Activated CD4-positive, alpha-beta memory T cell treated with anti-CD3 and anti-CD28 coated beads, Interleukin-2, amount 10 ng/mL, durations not matched to agents 7 days and 5 days (primary cell): ENCODE results near the gene ETV4. TPM values are rescaled to one million over a fixed set of nuclear protein-coding genes. Genes with fewer than 3 reads are reported as not detected.

Experiments used
- CTCF ChIA-PET: fragments of 350-600 bp; sonication (Branson Sonifier 250); formaldehyde crosslinking; loops from one replicate; lab custom pipeline; 2021; ENCODE audit warnings: antibody characterized with exemption, inconsistent platforms; lab: Charles Lee
- POLR2A ChIA-PET: fragments of 350-600 bp; sonication (Branson Sonifier 250); formaldehyde crosslinking; loops from one replicate; lab custom pipeline; 2021; ENCODE audit warnings: antibody characterized with exemption; lab: Charles Lee
- DNase-seq: peaks from one replicate; pipeline ENCODE4 v3.0.0-alpha.2; 2020
- H3K27ac Mint-ChIP-seq: one replicate; pipeline ENCODE4 v1.8.0; 2021; ENCODE audit warnings: mild to moderate bottlenecking, mixed read lengths
- H3K27me3 Mint-ChIP-seq: one replicate; pipeline ENCODE4 v1.8.0; 2021; ENCODE audit warnings: mixed read lengths
- H3K36me3 Mint-ChIP-seq: one replicate; pipeline ENCODE4 v1.8.0; 2021; ENCODE audit warnings: low read depth, mixed read lengths
- H3K4me1 Mint-ChIP-seq: one replicate; pipeline ENCODE4 v1.8.0; 2021; ENCODE audit warnings: mixed read lengths
- H3K4me3 Mint-ChIP-seq: one replicate; pipeline ENCODE4 v1.8.0; 2021; ENCODE audit warnings: mild to moderate bottlenecking, mixed read lengths
- H3K9me3 Mint-ChIP-seq: one replicate; pipeline ENCODE4 v1.8.0; 2021; ENCODE audit warnings: mixed read lengths
- total RNA-seq, 2 experiments: library from RNA; stranded (reverse); gene quantifications; one replicate each; pipeline ENCODE4 v1.2.3, GENCODE V29; 2021

Gene ETV4
- total RNA-seq, 2 experiments from 2014 or later = 3.6 to 4.0 TPM

DNA sequence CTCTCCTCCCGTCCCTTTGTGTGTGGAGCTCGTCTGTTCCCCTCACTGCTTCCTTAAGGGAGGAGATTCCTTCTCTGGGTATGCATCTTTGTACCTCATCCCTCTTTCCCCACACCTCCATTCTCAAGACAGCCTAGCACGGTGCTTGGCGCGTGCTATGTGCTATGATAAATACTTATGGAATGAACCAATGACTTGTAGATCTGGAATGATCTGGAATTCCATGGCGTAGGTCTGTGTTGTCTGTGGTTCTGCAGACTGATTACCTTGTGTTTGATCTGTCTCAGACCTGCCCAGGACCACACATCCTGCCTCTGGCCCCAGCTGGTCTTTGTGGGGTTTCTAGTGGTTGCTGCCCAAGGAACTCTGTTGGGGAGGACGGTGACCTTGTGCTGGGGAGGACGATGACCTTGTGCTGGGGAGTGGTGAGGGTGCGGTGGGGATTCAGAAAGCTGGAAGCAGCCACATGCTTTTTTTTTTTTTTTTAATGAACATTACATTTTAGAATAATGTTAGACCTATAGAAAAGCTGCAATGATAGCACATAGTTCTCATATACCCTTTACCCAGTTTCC, 33.5 kb upstream of the ETV4 start:
- Mint-ChIP-seq H3K27ac (no peak overlapping the region), H3K4me1 (peaks cover 22% of the 10 kb centered on the region), H3K27me3 (peaks cover 15% of the 10 kb centered on the region), H3K4me3 (no peak overlapping the region), H3K9me3 (no peaks in the 10 kb centered on the region), H3K36me3 (no peaks in the 10 kb centered on the region)
- no peak for DNase-seq
- ChIA-PET CTCF (interaction anchor here (0.7 to 5.8 kb wide), 4 partner anchors 104 to 361 kb away, joined by 3 to 35 read pairs (median 16); no protein-coding TSS in a partner anchor), POLR2A (no interaction called here)

DNA sequence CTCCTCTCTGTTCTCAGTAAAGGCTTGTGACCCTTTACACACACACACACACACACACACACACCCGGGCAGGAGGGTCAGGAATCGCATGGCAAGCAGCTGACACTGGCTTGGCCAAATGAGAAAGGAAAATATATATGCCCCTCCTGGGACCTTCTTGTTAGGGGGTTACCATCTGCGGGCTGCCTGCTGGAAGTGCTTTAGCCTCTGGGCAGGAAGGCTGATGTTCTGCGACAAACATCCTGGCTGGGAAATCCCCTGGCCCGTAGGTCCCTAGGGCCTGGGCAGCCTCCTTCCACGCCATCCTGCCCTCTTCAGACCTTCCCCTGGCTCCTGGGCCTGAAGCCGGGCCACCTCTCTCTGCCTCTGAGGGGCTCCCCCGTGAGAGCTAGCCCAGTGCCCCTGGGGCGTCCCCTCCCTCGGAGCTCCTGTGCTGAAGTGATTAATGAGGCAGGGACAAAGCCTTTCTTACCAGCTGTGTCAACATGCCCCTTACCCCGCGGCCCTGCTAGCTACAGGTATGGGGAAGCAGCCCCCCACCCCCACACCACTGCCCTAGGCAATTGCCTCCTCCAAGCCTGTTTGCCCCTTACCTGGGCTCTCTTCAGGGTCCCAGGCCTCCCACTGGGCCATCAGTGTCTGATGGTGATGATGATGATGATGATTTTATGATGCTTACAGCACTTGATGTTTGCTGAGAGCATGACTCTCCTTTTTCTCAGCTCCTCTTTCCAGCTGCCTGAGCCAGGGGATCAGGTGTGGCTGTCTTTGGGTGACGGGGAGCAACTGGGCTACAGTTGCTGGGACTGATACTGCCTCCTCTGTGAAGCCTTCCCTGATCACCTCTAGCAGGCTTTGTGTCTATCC, 32.8 kb upstream of the ETV4 start:
- DNase-seq = peak; percentile 38
- H3K36me3 Mint-ChIP-seq = no peaks in the 10 kb centered on the region
- H3K9me3 Mint-ChIP-seq = no peaks in the 10 kb centered on the region
- H3K4me1 Mint-ChIP-seq = peaks cover 22% of the 10 kb centered on the region
- no peak overlapping the region for H3K27ac Mint-ChIP-seq
- H3K27me3 Mint-ChIP-seq = peaks cover 13% of the 10 kb centered on the region
- no peak overlapping the region for H3K4me3 Mint-ChIP-seq
- POLR2A ChIA-PET = no interaction called here
- CTCF ChIA-PET = interaction anchor here (0.7 to 5.8 kb wide), 4 partner anchors 105 to 360 kb away, joined by 3 to 35 read pairs (median 16); no protein-coding TSS in a partner anchor

DNA sequence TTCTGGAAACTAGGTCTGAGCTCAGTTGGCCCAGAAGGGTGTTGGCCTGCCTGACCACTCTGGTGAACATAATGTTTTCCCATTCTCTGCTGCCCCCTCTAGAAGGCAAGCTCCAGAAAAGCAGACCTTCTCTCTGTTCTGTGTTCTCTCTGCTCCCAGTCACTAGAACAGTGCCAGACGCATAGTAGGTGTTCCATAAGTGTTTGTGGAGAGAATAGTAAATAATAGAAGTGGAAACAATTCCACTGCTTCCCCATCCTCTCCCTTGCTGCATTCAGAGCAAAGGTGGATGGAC, 32.2 kb upstream of the ETV4 start:
- no peak for DNase-seq
- H3K4me1 Mint-ChIP-seq = peaks cover 22% of the 10 kb centered on the region
- POLR2A ChIA-PET = no interaction called here
- H3K4me3 Mint-ChIP-seq = no peak overlapping the region
- no peaks in the 10 kb centered on the region for H3K36me3 Mint-ChIP-seq
- H3K9me3 Mint-ChIP-seq = no peaks in the 10 kb centered on the region
- no peak overlapping the region for H3K27ac Mint-ChIP-seq
- CTCF ChIA-PET = interaction anchor here (2.8 to 5.8 kb wide), 3 partner anchors 8 to 188 kb away, joined by 16 to 35 read pairs (median 30); no protein-coding TSS in a partner anchor
- peaks cover 8% of the 10 kb centered on the region for H3K27me3 Mint-ChIP-seq

DNA sequence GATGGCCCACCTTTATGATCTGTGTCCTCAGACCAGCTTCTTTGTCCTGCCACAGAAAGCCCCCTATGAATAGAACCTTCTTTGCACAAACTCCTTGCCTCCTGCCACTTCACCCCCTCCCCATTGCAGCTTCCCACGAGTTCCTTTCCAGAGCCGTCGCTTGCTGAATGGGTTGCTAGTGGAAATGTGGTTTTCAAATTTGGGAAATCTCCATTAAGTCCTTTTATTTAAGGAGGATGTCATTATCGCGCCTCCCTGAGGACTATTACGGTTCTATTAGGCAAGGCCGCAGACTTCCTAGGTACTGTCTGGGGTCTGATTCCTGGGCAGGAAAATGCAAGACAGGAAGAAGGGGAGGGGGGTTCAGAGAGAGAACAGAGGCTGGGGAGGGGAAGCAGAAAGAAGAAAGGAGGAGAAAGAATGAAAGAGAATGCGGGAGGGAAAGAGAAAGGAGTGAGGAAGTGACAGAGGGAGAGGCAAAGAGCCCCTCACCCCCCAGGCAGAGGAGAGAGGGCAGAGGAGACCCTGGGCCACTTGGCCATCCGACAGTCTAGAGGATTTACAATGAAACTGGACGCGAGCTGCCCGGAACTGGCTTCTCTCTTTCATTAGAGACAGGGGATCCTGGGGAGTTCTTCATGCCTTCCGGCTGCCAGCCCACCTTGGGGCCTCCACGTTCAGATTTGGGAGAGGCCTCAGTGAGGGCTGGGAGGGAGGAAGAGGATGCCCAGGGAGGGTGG, 31.7 kb upstream of the ETV4 start:
- ChIA-PET CTCF (interaction anchor here (0.7 to 5.8 kb wide), 16 partner anchors 9 to 189 kb away, joined by 3 to 35 read pairs (median 5); no protein-coding TSS in a partner anchor), POLR2A (no interaction called here)
- no peaks in the 10 kb centered on the region for H3K36me3 Mint-ChIP-seq

DNA sequence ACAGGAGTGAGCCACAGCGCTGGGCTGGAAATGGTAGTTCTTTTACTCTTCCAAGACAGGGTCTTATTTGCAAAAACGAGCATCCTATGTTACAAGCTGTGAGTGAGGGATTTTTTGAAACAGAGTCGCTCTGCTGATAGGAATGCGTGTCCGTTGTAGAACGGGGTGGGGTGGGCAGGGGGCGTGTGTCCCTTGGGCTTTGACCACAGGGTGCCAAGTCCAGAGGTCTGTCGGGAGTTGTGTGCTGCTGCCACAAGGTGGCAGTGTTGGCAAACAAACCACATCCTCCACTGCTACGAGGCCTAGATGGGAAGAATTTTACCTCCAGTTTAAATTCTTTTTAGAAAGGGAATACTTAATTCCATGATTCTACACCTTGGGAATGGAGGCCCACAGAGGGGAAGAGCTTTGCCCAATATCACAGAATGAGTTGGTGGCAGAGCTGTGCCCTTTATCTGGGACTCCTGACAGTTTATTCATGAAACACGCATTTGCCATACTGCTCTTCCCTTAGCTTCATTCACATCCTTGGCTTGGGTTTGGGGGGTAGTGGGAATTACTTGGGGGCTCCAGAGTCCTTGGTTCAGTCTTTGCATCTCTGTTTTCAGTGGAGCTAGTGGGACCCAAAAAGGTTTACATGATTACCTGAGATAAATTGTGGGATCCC, 30.6 kb upstream of the ETV4 start:
- H3K4me1 Mint-ChIP-seq = peaks cover 22% of the 10 kb centered on the region
- H3K27ac Mint-ChIP-seq = no peak overlapping the region
- H3K36me3 Mint-ChIP-seq = no peaks in the 10 kb centered on the region
- peak; percentile 69 for DNase-seq
- no peak overlapping the region for H3K4me3 Mint-ChIP-seq
- ChIA-PET POLR2A (interaction anchor here (0.8 to 1.9 kb wide), 6 partner anchors 16 to 216 kb away, joined by 3 to 6 read pairs (median 5); no protein-coding TSS in a partner anchor), CTCF (interaction anchor here (0.6 to 5.8 kb wide), 26 partner anchors 10 to 190 kb away, joined by 3 to 35 read pairs (median 4); no protein-coding TSS in a partner anchor)
- H3K27me3 Mint-ChIP-seq = peaks cover 6% of the 10 kb centered on the region
- no peaks in the 10 kb centered on the region for H3K9me3 Mint-ChIP-seq

More for the DNA sequence above, 31.7 kb upstream of the ETV4 start:
- Mint-ChIP-seq H3K4me1 (peaks cover 22% of the 10 kb centered on the region), H3K27ac (no peak overlapping the region), H3K27me3 (peaks cover 6% of the 10 kb centered on the region), H3K4me3 (no peak overlapping the region), H3K9me3 (no peaks in the 10 kb centered on the region)
- DNase-seq = no peak

DNA sequence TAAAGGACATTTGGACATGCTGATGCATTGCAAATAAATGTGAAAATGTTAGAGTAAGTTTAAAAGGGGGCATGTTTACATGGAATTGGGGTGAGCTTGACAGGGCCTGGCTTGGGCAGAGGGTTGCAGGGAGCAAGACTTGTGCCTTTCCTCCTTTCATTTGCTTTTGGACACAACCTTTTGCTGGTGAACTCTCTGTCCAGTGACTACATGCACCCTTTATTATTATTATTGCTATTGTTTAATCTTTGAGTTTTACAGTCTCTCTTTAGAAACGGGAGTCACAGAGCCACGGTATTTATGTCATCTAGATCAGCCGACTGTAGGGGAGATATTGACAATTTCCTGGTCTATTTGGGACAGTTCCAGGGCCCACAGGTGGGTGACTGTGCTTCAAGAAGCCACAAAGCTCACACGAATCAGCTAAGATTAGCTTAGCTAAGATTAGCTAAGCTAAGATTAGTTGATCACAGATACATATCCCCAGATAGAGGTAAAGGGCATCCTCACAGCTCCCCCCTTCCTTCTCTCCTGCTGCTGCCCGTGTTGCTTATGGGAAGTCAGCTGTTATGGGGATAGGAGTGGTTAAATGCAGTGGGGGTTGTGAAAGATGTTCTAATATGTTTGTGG, 28.9 kb upstream of the ETV4 start:
- Mint-ChIP-seq H3K9me3 (no peaks in the 10 kb centered on the region), H3K27ac (no peak overlapping the region), H3K36me3 (no peaks in the 10 kb centered on the region), H3K4me1 (peaks cover 20% of the 10 kb centered on the region), H3K4me3 (no peak overlapping the region), H3K27me3 (peaks cover 6% of the 10 kb centered on the region)
- CTCF ChIA-PET = interaction anchor here (0.6 to 5.8 kb wide), 10 partner anchors 34 to 191 kb away, joined by 3 to 35 read pairs (median 4); no protein-coding TSS in a partner anchor
- POLR2A ChIA-PET = interaction anchor here (1.6 to 1.9 kb wide), 2 partner anchors 14 to 207 kb away, joined by 5 read pairs; no protein-coding TSS in a partner anchor
- no peak for DNase-seq

DNA sequence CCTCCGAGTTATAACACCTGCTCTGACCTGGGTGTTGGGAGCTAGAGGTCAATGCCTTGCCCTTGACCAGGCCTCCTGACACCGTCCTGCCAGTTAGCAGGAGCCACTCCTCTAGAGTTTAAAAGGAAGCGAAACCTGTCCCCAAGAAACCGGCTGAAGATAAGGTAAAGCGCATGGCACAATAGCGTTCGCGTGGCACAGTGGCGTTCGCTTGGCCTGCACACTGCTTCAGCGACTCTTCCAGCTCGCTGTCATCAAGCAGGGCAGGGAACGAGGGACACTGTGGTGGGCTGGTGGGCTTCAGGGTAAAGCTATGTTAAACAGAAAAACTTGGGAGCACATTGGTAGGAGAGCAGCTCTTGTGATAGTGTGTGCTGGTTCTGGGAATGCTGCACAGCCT, 28.2 kb upstream of the ETV4 start:
- Mint-ChIP-seq H3K4me3 (no peak overlapping the region), H3K27me3 (peaks cover 6% of the 10 kb centered on the region), H3K27ac (no peak overlapping the region), H3K4me1 (peaks cover 15% of the 10 kb centered on the region), H3K9me3 (no peaks in the 10 kb centered on the region), H3K36me3 (no peaks in the 10 kb centered on the region)
- no peak for DNase-seq
- POLR2A ChIA-PET = no interaction called here
- CTCF ChIA-PET = interaction anchor here (1.0 to 5.8 kb wide), 6 partner anchors 60 to 192 kb away, joined by 3 to 35 read pairs (median 4); no protein-coding TSS in a partner anchor

DNA sequence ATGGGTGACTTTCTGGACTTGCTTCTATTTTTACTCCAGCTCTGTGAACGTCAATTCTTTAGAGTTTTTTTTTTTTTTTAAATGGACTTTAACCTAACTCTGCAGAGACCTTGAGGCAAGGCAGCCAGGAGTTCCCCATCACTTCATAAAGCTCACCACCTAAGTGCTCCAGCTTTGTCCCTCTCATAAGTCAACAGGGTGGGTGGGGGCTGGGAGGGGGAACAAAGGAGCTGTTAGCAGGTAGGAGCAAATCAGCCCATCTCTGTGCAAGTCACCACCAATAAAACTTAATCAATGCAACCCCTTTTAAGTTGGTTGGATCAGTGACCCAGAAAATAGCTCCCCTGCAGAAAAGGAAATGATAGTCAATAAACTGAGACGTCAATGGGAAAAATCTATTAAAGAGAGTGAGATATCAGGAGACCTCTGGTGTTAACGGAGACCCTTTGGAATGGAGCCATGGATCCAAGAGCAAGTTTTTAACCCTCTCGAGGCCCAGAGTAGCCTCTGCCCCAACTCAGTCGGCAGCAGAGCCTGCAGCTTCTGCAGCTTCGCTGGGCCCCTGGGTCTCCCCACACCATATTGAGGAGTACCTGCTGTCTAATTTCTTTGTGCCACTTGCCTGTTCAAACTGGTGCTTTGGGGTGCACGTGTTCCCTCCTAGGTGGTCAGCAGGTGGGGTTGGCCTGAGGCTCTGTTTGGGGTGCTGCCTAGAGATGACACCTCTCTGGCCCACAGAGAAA, 27.6 kb upstream of the ETV4 start:
- Mint-ChIP-seq H3K4me3 (no peak overlapping the region), H3K27ac (no peak overlapping the region), H3K27me3 (peaks cover 6% of the 10 kb centered on the region), H3K4me1 (peaks cover 10% of the 10 kb centered on the region), H3K36me3 (no peaks in the 10 kb centered on the region), H3K9me3 (no peaks in the 10 kb centered on the region)
- POLR2A ChIA-PET = no interaction called here
- DNase-seq = no peak
- CTCF ChIA-PET = interaction anchor here (0.6 to 5.8 kb wide), 5 partner anchors 52 to 193 kb away, joined by 3 to 35 read pairs (median 4); no protein-coding TSS in a partner anchor

DNA sequence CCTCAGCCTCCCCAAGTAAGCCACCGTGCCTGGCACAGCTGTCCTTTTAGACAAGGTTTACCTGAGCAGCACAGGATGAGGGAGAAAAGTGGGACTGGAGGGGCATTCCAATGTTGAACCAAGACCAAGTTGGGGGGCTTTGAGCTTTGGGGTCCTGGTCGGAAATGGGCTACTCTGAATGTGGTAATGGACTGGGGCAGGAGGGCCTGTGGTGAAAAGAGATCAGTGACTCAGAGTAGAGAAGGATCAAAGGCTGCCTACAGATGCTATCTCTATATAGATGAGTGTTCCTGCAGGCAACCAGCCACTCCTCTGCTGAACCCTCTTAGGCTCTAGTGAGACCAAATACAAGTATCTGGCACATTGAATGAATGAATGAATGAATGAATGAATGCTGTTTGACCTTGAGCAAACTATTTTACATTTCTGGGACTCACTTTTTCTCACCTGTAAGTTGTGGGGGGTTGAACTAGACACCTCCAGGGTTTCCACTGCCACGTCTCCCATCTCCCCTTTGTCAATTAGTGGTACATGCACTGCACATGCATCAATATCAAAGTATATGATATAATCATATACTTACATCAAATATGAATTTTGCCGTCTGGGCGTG, 26.3 kb upstream of the ETV4 start:
- no peak for DNase-seq
- Mint-ChIP-seq H3K4me1 (peaks cover 2% of the 10 kb centered on the region), H3K27me3 (peaks cover 6% of the 10 kb centered on the region), H3K4me3 (no peak overlapping the region), H3K36me3 (no peaks in the 10 kb centered on the region), H3K9me3 (no peaks in the 10 kb centered on the region), H3K27ac (no peak overlapping the region)
- ChIA-PET POLR2A (no interaction called here), CTCF (interaction anchor here (1.1 kb wide), 1 partner anchor 51 kb away, joined by 3 read pairs; no protein-coding TSS in a partner anchor)

DNA sequence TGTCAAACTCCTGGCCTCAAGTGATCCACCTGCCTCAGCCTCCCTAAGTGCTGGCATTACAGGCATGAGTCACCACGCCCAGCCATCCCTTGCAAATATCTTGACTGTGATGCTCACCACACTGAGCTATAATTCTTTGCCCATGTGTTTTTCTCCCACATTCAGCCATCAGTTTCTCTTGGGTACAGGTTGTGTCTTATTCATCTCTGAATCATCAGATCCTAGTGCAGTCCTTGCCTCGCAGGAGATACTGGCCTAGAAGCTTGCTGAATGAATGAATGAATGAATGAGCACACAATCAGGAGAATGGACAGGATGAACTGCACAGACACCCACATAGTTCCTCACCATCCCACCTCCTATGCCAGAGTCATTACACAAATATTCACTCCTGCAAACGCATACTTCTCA, 24.4 kb upstream of the ETV4 start:
- Mint-ChIP-seq H3K9me3 (no peaks in the 10 kb centered on the region), H3K27ac (no peak overlapping the region), H3K4me3 (no peak overlapping the region), H3K36me3 (no peaks in the 10 kb centered on the region), H3K4me1 (no peaks in the 10 kb centered on the region), H3K27me3 (peaks cover 6% of the 10 kb centered on the region)
- no peak for DNase-seq
- CTCF ChIA-PET = interaction anchor here (1.1 to 1.6 kb wide), 4 partner anchors 13 to 196 kb away, joined by 3 to 8 read pairs (median 4); no protein-coding TSS in a partner anchor
- POLR2A ChIA-PET = no interaction called here

DNA sequence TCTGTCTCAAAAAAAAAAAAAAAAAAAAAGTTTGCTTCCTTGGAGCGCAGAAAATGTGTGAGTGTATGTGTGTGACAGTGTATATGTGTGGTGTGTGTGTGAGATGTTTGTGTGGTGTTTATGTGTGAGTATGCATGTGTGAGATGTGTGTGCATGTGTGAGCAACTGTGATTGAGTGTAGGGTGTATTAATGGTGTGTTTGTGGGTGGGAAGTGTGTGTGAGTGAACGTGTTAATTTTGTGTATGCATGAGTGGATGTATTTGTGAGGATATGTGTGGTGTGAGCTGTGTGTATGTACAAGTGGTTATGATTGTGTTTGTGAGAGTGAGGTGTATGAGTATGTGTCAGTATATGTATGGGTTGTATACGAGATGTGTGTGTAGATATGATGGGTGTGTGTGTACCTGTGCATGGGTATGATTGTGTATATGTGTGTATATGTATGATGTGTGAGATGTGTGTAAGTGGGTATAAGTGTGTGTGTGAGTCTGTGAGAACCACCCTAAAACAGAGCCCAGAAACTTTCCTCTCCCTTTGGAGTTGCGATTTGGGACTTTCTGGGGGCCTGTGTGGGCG, 22.5 kb upstream of the ETV4 start:
- Mint-ChIP-seq H3K4me3 (no peak overlapping the region), H3K4me1 (no peaks in the 10 kb centered on the region), H3K36me3 (no peaks in the 10 kb centered on the region), H3K27me3 (peaks cover 10% of the 10 kb centered on the region), H3K27ac (no peak overlapping the region), H3K9me3 (no peaks in the 10 kb centered on the region)
- POLR2A ChIA-PET = no interaction called here
- CTCF ChIA-PET = interaction anchor here (1.1 kb wide), 1 partner anchor 102 kb away, joined by 3 read pairs; no protein-coding TSS in a partner anchor
- DNase-seq = no peak
